ENCODE results near the gene DNASE1L3.

The DNASE1L3 gene

GRCh38 chr3:58157700-58158099 is 53.1 kb downstream of the DNASE1L3 start:
- DNase-seq, result no peak

- no peak for DNase-seq
Measured at GRCh38 chr3:58155838-58156237, 54.9 kb downstream of the DNASE1L3 start.

GRCh38 chr3:58154626-58155449 is 55.9 kb downstream of the DNASE1L3 start:
- no peak for DNase-seq

GRCh38 chr3:58153371-58153770 is 57.4 kb downstream of the DNASE1L3 start:
- DNase-seq, result no peak

- no peak for DNase-seq
Measured at GRCh38 chr3:58152225-58153015, 58.4 kb downstream of the DNASE1L3 start.

- DNase-seq, result no peak
Measured at GRCh38 chr3:58151637-58152036, 59.1 kb downstream of the DNASE1L3 start.

- no peak for DNase-seq
Measured at GRCh38 chr3:58150810-58151199, 60.0 kb downstream of the DNASE1L3 start.

- no peak for DNase-seq
Measured at GRCh38 chr3:58150130-58150809, 60.5 kb downstream of the DNASE1L3 start.

- DNase-seq, result no peak
Measured at GRCh38 chr3:58148049-58148448, 62.7 kb downstream of the DNASE1L3 start.

GRCh38 chr3:58144478-58145325 is 66.1 kb downstream of the DNASE1L3 start:
- DNase-seq, result no peak

- no peak for DNase-seq
Measured at GRCh38 chr3:58143417-58144055, 67.2 kb downstream of the DNASE1L3 start.
